Thymus (tissue), 11 donors: ENCODE results near the gene UNC5A. TPM values are rescaled to one million over a fixed set of nuclear protein-coding genes. Genes with fewer than 3 reads are reported as not detected.

Experiments
- DNase-seq, 9 donors: peaks; one replicate each; pipeline ENCODE4 v3.0.0-alpha.2; 2013; ENCODE audit warnings: low spot score in 9 of 9, low read depth in 6 of 9, missing footprints in 1 of 9
- H3K27ac ChIP-seq, 2 donors: one replicate each; pipeline ENCODE4 v1.5.1; 2013; ENCODE audit warnings: control low read depth in 1 of 2, low read depth in 1 of 2, low read length in 1 of 2, mild to moderate bottlenecking in 1 of 2, moderate library complexity in 1 of 2
- H3K27me3 ChIP-seq, 2 donors: one replicate each; pipeline ENCODE4 v1.5.1; 2013; ENCODE audit warnings: low read length in 1 of 2; ENCODE audit not compliant: control insufficient read depth in 2 of 2, insufficient read depth in 1 of 2
- H3K36me3 ChIP-seq, 2 donors: one replicate each; pipeline ENCODE4 v1.5.1; 2013; ENCODE audit warnings: low read length in 1 of 2, mild to moderate bottlenecking in 1 of 2, moderate library complexity in 1 of 2; ENCODE audit not compliant: control insufficient read depth in 2 of 2, insufficient read depth in 2 of 2
- H3K4me1 ChIP-seq, 2 donors: one replicate each; pipeline ENCODE4 v1.5.1; 2013; ENCODE audit warnings: low read length in 2 of 2; ENCODE audit not compliant: control insufficient read depth in 2 of 2, insufficient read depth in 2 of 2
- H3K4me3 ChIP-seq, 2 donors: one replicate each; pipeline ENCODE4 v1.5.1; 2013; ENCODE audit warnings: low read length in 2 of 2, control low read depth in 1 of 2, mild to moderate bottlenecking in 1 of 2
- H3K9me3 ChIP-seq, 2 donors: one replicate each; pipeline ENCODE4 v1.5.1; 2013; ENCODE audit warnings: low read length in 1 of 2, mild to moderate bottlenecking in 1 of 2; ENCODE audit not compliant: control insufficient read depth in 2 of 2, insufficient read depth in 1 of 2
- WGBS: extraction: QIAGEN DNeasy Blood & Tissue Kit; methylation state at CpG from one replicate; pipeline ENCODE4 v1.1.7; 2013; 5-methylcytosine and 5-hydroxymethylcytosine counted together
- polyA plus RNA-seq: library from polyadenylated mRNA; stranded (reverse); fragments of 200-250 nt; gene quantifications from one replicate; pipeline ENCODE4 v1.2.3, GENCODE V29; 2013
- total RNA-seq: library from RNA; stranded (reverse); fragments of 120-200 nt; gene quantifications from one replicate; pipeline ENCODE4 v1.2.4, GENCODE V29; 2013
- donor health status: healthy.

The UNC5A gene
- total and polyA plus RNA-seq, 2 donors = 0.28 to 0.30 TPM

DNA sequence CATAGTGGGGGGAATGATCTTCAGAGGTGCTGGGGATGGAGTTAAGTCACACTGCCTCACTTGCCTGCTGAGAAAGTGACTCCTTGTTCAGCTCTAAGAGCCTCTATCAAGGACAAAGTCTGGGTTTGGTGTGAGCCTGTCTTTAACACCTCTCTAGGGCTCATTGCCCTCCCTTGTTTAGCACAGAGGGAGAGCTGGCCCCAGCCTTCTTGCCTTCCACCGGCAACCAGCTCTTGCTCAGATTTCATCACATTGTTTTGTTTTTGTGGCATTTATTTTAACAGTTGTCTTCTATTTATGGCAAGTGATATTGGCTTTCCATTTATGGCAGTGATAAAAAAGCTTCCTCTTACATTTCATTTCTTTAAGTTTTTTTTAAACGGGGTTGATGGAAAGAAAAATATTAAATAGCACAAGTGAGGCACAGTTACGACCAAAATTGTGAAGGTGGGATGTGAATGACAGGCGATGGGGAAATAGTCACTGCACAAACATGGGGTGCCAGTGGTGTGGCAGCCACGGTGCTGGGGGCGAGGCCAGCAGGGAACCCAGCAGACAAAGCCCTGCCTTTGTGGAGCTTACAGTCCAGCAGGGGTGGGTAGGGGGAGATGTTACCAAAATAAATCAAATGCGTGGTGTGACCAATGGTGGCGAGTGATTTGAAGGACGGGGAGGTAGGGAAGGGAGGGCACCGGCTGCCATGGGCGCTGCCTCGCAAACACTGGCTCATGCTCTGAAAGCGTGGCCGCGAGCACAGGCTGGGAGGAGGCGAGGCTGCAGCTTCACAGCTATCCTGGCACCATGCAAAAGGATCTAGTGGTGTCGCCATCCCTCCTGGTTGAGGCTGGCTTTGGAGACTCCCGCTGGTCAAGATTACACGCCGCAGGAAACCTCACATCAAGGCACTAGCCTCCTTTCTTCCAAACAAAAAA is 21.2 kb upstream of the UNC5A start:
- Histone ChIP-seq H3K27me3 (peaks cover 3 to 58% of the 10 kb centered on the region in 2 donors), H3K9me3 (peaks cover 0 to 1% of the 10 kb centered on the region in 2 donors), H3K4me3 (no peak overlapping the region), H3K36me3 (no peaks in the 10 kb centered on the region), H3K4me1 (no peaks in the 10 kb centered on the region), H3K27ac (no peak overlapping the region)
- DNase-seq = no peak
- WGBS = 56% methylated on average over 20 of the region's 20 CpGs

DNA sequence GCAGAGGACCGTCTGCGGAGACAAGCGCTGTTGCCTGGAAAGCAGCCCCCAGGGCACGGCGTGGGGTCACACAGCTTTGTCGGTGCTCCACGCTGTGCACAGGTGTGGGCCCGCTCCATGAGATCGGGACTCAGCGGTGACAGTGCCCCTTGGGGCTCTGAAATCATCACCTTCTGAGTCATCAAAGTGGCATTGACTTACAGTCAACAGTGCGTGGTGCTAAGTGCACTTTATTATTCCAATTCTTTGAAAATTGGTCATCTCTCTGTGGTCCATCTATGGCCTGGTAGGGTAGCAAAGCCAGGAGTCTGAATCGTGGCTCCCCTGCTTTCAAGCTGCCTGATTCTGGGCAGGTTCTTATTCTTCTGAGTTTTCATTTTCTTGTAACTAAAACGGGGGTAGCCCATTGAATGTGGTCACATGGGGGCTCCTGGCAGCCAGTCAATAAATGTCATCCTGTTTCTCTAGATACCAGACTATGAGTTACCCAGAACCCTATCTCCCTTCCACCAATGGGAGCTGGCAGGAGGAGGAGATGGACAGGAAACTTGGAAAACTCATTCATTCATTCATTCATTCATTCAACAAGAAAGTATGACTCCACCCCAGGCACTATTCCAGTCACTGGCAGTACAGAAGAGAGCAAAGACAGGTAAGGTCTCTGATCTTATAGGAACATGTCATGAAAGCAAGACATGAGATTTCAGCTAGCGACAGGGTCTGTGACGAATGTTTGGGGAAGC is 20.3 kb upstream of the UNC5A start:
- H3K36me3 ChIP-seq = no peaks in the 10 kb centered on the region
- 60% methylated on average over 15 of the region's 15 CpGs for WGBS
- H3K4me3 ChIP-seq = no peak overlapping the region
- peaks cover 0 to 1% of the 10 kb centered on the region in 2 donors for H3K9me3 ChIP-seq
- no peak for DNase-seq
- H3K27ac ChIP-seq = no peak overlapping the region
- H3K27me3 ChIP-seq = peaks cover 3 to 57% of the 10 kb centered on the region in 2 donors
- no peaks in the 10 kb centered on the region for H3K4me1 ChIP-seq

DNA sequence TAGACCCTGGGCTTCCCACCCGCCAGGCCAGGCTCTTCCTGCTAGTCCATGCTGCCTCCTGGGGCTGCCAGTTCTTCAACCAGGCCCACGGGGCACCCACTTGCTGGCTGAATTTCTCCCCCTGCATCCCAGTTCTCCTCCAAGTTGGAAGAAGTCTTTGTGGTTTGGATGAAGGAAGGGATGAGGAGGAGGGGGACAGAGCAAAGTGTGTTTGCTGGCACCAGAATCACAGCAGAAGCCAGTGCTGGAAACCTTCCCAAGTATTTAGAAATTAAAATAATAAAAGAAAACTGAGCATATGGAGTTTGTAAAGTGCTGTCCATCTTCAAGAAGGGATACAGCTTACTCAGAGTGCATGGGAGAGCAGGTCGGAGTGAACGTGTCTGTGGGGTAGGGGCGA is 19.4 kb upstream of the UNC5A start:
- no peaks in the 10 kb centered on the region for H3K36me3 ChIP-seq
- no peak for DNase-seq
- H3K27me3 ChIP-seq = peaks cover 0 to 53% of the 10 kb centered on the region in 2 donors
- H3K4me1 ChIP-seq = no peaks in the 10 kb centered on the region
- whole genome bisulfite sequencing = 83% methylated on average over 5 of the region's 5 CpGs
- H3K4me3 ChIP-seq = no peak overlapping the region
- no peak overlapping the region for H3K27ac ChIP-seq
- no peaks in the 10 kb centered on the region for H3K9me3 ChIP-seq

DNA sequence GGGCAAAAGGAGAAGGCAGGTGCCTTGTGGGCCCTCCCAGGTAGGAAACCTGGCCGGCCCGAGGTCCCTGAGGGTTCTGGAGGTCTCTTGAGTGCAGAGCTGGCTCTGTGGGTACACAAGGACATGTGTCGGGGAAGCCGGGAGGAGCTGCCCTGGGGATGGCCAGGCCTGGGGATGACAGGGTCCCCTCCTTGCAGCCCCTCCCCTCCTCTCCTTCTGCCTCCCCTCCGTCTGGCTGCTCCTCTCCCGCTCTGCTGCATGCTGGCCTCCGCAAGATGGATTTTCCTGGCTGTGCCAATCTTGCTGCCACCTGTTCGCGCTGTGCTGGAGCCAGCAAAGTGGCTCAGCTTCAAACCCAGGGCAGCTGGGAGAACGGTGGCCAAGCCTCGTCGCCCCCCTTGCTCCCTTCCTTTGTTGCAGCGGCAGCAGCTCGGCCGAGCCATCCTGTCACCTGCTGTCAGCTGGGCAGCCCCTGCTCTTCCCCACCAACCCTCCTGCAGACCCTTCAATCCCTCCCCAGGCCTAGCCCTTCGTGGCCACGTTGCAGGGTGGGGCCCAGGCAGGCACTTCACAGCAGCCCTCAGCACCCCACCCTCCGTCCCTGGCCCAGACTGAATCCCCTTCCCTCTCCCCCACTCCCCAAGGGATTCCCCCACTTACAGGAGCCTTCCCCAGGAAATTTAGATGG is 17.6 kb upstream of the UNC5A start:
- WGBS = 72% methylated on average over 18 of the region's 18 CpGs
- Histone ChIP-seq H3K36me3 (no peaks in the 10 kb centered on the region), H3K27ac (no peak overlapping the region), H3K4me3 (no peak overlapping the region), H3K27me3 (peaks cover 0 to 64% of the 10 kb centered on the region in 2 donors), H3K9me3 (no peaks in the 10 kb centered on the region), H3K4me1 (no peaks in the 10 kb centered on the region)
- DNase-seq = no peak

DNA sequence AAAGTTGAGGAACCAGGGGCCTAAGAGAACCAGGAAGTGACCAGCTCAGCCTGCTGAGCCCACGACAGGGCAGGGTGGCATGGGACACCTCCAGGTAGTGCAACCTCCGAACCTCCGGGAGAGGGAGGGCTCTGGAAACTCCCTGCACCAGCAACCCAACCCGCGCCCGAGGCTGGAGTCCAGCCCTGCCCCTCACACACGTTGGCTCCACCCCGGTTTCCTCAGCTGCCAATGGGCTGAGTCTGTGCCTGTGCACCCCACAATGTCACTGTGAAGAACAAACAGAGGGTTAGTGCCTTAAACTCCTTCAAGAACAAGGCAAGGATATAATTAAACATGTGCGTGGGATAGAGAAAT is 17.0 kb upstream of the UNC5A start:
- peaks cover 0 to 68% of the 10 kb centered on the region in 2 donors for H3K27me3 ChIP-seq
- no peak overlapping the region for H3K4me3 ChIP-seq
- H3K36me3 ChIP-seq = no peaks in the 10 kb centered on the region
- H3K27ac ChIP-seq = no peak overlapping the region
- no peaks in the 10 kb centered on the region for H3K9me3 ChIP-seq
- H3K4me1 ChIP-seq = no peaks in the 10 kb centered on the region
- no peak for DNase-seq
- WGBS = 44% methylated on average over 9 of the region's 9 CpGs

DNA sequence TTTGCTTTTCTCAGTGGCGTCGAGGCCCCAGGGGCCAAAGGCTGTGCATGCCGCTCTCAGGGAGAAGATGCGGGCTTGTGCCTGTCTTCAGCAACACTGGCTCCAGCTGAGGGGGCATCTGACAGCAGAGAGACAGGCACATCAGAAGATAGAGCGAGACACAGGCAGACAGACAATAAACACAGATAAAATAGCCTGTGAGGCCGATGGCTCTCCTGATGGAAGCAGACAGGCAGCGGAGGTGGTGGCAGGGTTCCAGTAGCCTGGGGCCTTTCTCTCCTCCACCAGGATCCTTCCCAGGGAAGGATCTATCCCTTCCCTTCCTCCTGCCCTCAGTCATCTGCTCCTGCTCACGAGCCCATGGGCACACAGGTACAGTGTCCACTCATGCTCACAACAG is 16.6 kb upstream of the UNC5A start:
- Histone ChIP-seq H3K27ac (no peak overlapping the region), H3K36me3 (no peaks in the 10 kb centered on the region), H3K4me1 (no peaks in the 10 kb centered on the region), H3K27me3 (peaks cover 0 to 68% of the 10 kb centered on the region in 2 donors), H3K9me3 (no peaks in the 10 kb centered on the region), H3K4me3 (no peak overlapping the region)
- DNase-seq = no peak
- 78% methylated on average over 8 of the region's 8 CpGs for WGBS

DNA sequence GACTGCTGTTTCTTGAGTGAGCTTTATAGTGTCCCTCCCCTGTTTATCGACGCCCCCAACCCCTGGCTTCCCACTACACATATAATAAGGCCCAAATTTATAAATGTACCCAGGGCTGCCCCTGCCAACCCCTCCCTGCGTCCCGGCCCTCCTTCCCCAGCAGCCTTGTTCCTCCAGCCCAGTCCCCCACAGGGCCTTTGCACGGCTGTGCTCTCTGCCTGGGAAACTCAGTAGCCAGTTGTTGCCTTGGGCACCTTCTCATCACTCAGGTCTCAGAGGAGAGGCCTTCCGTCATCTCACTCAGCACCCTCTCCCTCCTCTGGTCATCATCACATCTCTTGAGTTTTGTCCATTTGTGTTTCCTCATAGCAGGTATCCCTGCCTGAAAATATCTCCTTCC is 15.8 kb upstream of the UNC5A start:
- no peaks in the 10 kb centered on the region for H3K36me3 ChIP-seq
- H3K27ac ChIP-seq = no peak overlapping the region
- DNase-seq = no peak
- 95% methylated on average over 6 of the region's 6 CpGs for WGBS
- no peaks in the 10 kb centered on the region for H3K9me3 ChIP-seq
- no peak overlapping the region for H3K4me3 ChIP-seq
- peaks cover 0 to 65% of the 10 kb centered on the region in 2 donors for H3K27me3 ChIP-seq
- H3K4me1 ChIP-seq = no peaks in the 10 kb centered on the region

DNA sequence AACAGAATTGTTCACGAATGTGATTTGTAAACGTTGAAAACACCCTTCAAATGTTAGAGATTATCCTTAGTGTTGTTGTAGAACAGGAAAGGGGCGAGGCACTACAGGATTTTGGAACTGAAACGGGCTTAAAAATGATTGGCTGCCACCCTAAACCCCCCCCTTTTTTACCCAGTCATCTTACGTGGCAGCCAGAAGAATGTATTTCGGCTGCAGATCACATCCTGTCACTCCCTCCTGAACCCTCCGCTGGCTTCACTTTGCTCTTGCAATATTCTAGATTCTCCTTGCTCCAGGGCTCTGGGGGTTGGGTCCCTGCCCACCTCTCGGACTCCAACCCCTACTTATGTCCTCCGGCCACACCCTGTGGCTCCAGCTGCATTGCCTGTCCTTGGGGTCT is 13.9 kb upstream of the UNC5A start:
- Histone ChIP-seq H3K36me3 (no peaks in the 10 kb centered on the region), H3K4me1 (no peaks in the 10 kb centered on the region), H3K9me3 (no peaks in the 10 kb centered on the region), H3K4me3 (no peak overlapping the region), H3K27ac (no peak overlapping the region), H3K27me3 (peaks cover 0 to 55% of the 10 kb centered on the region in 2 donors)
- DNase-seq = no peak
- WGBS = 59% methylated on average over 9 of the region's 9 CpGs

DNA sequence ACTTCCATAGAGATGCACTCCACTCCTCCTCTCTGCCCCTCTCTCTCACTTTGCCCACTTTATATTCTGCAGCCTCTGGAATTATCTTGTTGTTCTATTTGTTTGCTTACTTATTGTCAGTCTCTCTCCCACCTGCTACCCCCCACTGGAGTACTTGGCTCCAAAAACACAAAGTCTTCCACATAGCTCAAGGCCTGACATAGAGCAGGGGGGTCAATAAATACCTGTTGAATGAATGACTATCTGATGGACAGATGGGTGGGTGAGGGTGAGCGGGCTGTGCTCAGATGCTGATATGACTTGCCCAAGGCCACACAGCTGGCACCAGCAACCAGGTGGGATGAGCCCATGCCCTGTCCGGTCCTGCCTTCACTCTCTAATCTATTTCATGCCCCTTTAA is 13.4 kb upstream of the UNC5A start:
- H3K27me3 ChIP-seq = peaks cover 0 to 55% of the 10 kb centered on the region in 2 donors
- H3K36me3 ChIP-seq = no peaks in the 10 kb centered on the region
- no peaks in the 10 kb centered on the region for H3K9me3 ChIP-seq
- no peaks in the 10 kb centered on the region for H3K4me1 ChIP-seq
- no peak for DNase-seq
- H3K27ac ChIP-seq = no peak overlapping the region
- 88% methylated on average over 2 of the region's 2 CpGs for WGBS
- H3K4me3 ChIP-seq = no peak overlapping the region
